Islet precursor cell (in vitro differentiated cells): ENCODE results near the gene SH2D7.

ENCODE experiments used
- DNase-seq: peaks from one replicate; pipeline ENCODE4 v3.0.0-alpha.2; 2018

SH2D7 gene

GRCh38 chr15:78061963-78062427 is 30.4 kb upstream of the SH2D7 start:
- DNase-seq, result no peak

- DNase-seq, result no peak
These were observed 29.1 kb upstream of the SH2D7 start for GRCh38 chr15:78063217-78063616.

GRCh38 chr15:78063970-78064385 is 28.4 kb upstream of the SH2D7 start:
- no peak for DNase-seq

- DNase-seq, result no peak
These were observed 27.8 kb upstream of the SH2D7 start for GRCh38 chr15:78064544-78064943.

- DNase-seq, result peak; percentile 90
These were observed 27.0 kb upstream of the SH2D7 start for GRCh38 chr15:78065284-78065872.

- DNase-seq, result no peak
These were observed 26.1 kb upstream of the SH2D7 start for GRCh38 chr15:78065973-78066946.

GRCh38 chr15:78067328-78068228 is 24.8 kb upstream of the SH2D7 start:
- no peak for DNase-seq

GRCh38 chr15:78069052-78069414 is 23.3 kb upstream of the SH2D7 start:
- DNase-seq, result no peak

GRCh38 chr15:78069462-78070029 is 22.8 kb upstream of the SH2D7 start:
- no peak for DNase-seq

- DNase-seq, result no peak
These were observed 22.2 kb upstream of the SH2D7 start for GRCh38 chr15:78070049-78070700.

- DNase-seq, result no peak
These were observed 21.0 kb upstream of the SH2D7 start for GRCh38 chr15:78071383-78071782.

GRCh38 chr15:78072080-78072892 is 20.1 kb upstream of the SH2D7 start:
- no peak for DNase-seq

- DNase-seq, result no peak
These were observed 19.1 kb upstream of the SH2D7 start for GRCh38 chr15:78073046-78073787.

- peak; percentile 80 for DNase-seq
These were observed 16.7 kb upstream of the SH2D7 start for GRCh38 chr15:78075490-78076230.

GRCh38 chr15:78076231-78077052 is 15.9 kb upstream of the SH2D7 start:
- no peak for DNase-seq

- DNase-seq, result peak; percentile 71
These were observed 15.1 kb upstream of the SH2D7 start, which contains the start of gene TBC1D2B for GRCh38 chr15:78077053-78077870. TBC1D2B (minus strand) TSS chr15:78077711; CDS start chr15:78077652, 59 bp downstream.

- DNase-seq, result no peak
These were observed 14.5 kb upstream of the SH2D7 start for GRCh38 chr15:78077871-78078210.
